HG03558 (cell line): ENCODE data around the gene ITPK1.

Source experiments
- ATAC-seq: cut with Tn5 transposase; IDR thresholded peaks from one replicate; pipeline ENCODE4 v1.9.1; 2021; ENCODE audit warnings: moderate number of reproducible peaks; ENCODE audit not compliant: unreplicated experiment; ENCODE audit errors: extremely low read depth

Gene ITPK1

DNA sequence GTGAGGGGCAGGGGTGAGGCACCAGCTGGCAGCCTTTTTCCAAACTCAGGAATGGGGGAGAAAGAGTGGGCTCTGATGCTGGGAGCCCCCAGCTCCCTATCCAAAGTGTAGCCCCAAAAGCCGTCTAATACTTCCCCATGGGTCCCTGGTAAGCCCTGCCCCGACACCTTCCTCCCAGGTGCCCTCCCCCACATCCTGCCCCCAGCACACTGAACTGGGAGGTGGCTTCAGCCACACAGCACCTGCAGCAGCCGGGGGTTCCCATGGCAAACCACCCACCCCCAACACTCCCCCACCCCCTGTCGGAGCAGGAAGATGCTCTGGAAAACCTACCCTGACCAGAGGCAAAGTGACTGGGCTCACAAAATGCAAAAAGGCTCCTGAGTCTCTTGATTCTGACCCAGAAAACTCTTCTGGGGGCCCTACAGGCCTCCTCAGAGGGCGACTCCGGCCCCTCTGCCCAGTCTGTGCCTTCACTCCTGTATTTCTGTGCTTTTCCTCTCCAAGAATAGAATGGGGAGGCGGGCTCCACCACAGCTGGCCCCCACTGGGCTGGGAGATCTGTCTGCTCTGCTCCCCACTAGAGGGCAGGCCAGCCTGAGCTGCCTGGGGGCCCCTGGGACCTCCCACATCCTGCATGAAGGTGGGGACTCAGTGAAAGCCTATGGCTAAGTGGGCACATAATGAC lies 81.6 kb downstream of the ITPK1 start:
- ATAC-seq: no peak

DNA sequence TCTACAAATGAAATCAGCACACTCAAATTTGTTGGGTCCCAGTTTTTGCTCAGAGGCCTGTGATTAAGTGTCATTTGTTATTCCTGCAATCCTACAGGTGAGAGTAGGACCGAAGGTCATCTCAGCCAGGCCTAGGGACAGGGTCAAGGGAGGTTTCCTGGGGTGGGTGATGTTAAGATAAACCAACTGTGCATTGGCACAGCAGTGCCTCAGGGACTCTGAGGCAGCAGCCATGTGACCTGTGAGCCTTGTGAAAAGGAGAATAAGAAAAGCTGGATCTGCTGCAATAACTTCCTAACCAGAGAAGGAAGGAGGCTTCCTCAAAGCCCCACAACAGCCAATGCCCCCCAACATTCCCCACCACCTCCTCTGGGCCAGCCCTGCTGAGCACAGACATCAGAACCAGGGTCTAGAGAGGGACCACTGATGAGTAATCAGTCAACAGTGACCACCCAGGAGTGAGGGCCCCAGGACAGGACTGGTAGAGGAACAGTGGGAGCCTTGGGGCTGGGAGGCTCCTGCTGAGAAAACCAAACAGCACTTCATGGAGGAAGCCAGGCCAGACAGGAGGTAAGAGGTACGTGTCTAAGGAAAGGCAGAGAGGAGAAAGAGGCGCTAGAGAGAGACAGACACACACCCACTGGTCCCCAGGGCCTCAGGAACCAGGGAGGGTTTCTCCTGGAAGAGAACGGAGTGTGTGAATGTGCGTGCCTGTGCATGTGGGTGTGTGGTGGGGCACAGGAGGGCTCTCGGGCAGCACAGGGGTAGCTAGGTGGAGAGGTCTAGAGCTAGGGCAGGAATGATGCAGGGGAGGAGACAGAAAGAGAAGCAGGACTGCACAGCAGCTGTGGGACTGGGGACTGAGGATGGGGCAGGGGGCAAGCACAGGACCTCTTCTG lies 82.4 kb downstream of the ITPK1 start:
- ATAC-seq: no peak

DNA sequence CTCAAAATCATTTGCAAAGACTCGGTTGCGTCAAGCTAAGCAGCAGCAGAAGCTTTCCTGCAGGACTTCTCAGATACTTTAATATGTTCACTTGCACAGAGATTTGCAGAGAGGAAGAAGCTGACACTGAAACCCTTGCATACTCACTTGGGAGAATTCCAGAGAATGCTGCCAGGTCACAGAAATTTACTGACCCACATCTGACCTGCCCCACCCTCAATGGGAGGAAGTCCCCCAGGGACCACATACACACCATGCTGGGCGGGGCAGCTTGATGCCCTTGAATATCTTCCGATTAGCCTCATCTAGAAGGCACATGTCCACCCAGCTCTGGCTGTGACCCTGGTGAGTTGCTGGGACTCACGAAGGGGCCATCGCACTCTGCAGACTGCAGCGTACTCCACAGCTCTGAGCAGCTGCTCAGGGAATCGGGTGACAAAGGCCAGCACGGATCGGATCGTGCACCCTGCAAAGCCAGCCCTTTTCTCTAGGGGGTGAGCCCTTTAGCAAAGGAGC lies 83.2 kb downstream of the ITPK1 start:
- no peak for ATAC-seq

DNA sequence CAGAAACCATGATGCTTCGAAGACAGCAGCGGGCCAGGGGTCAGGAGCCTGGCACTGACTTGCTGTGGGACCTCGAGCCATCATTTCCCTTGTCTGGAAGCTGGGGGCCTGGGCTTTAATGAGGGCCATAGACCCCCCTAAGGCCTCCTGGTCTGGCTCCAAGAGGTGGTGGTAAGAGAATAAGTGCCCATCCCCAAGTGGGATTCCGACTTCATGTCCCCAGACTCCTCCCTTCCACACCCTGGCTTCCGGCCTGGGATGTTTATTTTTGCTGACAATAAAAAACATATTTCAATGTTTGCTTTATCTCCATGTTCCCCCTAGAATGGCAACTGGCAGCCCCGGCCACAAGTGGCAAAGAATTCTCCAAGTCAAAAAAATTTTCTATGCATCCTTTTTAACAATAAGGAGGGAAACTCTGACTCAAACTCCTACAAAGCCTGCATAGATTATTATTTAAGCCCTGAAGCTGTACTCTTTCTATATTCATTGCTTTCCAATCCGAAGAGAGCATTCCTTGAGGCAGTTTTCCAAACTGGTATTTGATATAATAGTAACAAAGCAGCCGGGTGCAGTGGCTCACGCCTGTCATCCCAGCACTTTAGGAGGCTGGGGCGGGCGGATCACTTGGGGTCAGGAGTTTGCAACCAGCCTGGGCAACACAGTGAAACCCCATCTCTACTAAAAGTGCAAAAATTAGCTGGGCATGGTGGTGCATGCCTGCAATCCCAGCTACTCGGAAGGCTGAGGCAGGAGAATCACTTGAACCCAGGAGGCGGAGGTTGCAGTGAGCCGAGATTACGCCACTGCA lies 84.0 kb downstream of the ITPK1 start:
- ATAC-seq: no peak

DNA sequence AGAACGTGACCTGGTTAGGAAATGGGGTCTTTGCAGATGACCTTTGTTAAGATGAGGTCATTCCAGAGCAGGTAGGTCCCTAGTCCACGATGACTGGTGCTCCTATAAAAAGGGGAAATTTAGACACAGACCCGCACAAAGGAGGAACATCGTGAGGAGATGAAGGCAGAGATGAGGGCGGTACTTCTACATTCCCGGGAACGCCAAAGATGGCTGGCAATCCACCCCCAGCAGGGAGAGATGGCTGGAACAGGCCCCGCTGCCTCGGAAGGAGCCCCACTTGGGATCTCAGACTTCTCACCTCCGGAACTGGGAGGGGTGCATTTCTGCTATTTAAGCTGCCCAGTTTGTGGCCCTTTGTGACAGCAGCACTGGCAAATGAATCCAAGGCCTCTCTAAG lies 85.0 kb downstream of the ITPK1 start:
- no peak for ATAC-seq

DNA sequence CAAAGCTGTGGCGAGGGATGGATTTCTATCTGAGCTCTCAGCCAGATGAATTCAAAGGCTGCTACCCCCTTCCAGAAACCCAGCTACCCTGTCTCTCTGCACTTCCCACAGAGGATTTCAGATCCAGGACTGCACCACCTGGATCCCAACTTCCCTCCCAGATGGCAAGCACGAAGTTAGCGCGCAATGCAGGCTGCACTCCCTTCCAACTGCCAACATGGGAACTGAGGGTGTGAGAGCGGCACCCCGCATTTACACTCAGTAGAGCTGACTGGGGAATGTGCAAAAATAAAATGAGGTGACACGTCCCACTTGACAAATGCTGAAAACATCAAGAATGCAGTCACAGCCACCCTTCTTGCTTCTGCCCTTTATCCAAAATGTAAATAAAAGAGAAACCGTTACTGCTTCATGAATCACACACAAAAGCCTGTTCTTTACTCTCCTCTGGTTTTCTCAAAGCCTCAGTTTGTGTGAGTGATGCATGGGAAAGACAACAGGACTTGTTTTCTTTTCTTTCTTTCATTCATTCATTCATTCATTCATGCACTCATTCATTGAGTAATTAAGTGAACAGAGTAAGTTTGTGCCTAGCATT lies 85.7 kb downstream of the ITPK1 start:
- ATAC-seq: no peak

DNA sequence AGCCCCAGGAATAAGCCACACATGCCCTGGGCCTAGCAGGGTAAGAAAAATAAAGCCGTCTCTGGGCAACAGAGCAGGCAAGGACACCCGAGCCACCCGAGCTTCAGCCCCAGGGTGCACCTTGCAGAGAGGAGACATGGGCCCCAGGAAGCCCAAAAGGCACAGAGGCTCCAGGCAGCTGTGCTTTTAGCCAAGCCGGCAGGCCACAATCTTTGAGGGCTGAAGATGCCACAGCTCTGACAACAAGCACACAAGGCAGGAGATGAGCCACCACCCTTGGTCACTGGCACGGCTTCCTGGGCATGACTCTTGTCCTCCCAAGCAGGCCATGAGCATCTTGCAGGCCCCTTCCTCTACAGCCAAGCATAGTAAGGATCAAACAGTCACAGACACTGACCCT lies 86.3 kb downstream of the ITPK1 start:
- ATAC-seq: no peak

DNA sequence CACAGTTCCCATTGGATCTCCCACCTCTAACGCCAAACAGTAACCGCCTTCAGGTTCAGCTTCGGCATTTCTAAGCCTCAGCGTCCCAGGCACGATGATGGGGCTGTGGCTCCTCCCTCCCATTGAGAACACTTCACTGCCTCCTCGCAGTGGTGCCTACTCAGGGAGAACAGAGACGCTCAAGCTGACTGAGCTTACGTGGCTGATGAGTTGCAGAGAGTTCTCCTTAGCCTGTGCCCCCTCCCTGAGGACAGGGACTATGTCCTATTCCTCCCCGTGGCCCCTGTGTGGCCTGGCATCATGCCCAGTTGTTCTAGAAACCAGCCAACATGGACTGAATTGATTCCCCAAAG lies 87.0 kb downstream of the ITPK1 start:
- ATAC-seq: no peak

DNA sequence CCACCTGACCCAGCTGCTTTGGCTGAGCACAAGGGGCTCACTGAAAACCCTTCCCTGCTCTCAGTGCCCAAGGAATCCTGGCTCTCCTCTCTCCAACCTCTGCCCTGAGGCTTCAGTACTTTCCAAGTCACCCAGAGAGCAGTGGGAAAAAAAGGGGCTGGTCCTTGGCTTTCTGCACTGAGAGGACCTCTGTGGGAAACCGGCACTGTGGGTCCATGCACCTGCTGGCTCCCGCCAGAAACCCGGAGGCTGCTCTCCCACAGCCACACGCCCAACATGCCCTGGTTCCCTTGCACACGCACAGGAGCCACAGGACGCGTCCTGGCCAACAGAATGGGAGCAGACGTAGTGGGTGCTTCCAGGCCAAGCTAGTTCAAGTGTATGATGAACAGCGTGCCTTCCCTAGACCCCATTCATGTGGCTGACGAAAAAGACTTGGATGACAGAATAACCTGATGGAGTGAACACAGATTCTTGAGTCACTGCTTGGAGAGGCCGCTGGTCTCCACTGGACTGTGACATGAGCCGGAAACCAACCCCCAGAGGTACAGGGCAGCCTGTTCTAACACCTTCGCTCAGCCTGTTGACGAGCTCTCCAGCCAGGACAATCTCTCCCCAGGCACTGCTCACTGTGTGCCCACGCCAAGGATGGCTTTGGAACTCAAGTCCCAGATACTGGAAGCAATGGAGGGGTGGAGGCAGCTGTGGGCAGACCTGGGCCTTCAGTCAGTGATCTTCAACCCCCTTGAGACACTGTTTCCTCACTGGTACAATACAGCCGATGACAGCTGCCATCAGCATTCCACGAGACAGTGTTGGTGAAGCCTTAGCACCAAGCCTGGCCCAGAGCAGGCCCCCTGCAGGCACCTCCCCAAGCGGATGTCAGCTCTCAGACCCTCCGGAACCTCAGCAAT lies 87.7 kb downstream of the ITPK1 start:
- ATAC-seq: no peak

DNA sequence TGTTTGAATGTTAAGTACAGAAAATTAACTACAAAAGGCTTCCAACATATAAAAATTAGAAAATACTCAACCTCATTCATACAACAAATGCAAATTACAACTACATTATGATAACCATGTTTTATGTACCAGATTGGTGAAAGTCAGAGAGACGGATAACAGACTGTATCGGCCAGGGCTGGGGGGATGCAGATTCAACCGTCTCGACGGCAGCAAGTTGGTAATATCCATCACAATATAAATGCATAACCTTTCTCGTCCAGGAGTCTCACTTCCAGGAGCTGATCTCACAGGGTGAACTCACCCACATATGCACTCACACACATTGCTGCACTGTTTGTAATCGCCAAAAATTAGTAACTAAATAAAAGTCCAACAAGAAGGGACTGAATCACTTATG lies 89.4 kb downstream of the ITPK1 start:
- no peak for ATAC-seq

DNA sequence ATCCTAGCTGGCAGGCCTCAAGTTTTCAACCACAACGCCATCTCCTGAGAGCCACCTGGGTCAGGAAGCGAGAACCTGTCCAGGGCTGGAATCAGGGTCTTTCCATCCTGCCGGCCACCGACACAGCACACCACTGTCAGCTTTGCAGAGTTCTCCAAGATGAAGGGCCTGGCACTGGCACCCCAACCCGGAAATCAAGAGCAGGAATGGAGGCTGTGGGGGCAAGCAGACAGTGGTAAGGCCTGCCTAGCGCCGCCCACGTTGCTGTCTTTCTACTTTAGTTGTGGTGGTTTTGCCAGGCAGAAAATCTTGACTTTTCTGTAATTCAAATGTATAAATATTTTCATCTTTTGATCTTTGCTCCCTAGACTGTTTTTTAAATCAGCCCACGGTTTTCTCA lies 90.7 kb downstream of the ITPK1 start:
- ATAC-seq: no peak

DNA sequence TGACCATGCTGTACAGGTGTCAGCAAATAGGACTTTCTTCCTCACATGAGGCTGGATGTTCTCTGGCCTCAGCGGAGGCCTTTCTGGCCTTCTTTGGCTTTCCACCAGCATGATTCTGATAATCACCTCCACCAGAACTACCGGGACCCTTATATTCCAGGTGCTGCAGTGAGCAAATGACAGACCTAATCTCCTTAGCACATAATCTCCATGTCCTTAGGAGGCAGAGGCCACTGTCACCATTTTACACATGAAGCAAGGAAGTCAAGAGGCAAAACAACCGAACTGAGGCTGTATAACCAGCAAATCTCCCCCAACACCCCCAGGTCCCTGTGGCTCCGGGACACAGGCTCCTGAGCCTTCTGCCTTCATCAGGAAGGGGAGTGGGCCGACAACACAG lies 91.2 kb downstream of the ITPK1 start:
- no peak for ATAC-seq

DNA sequence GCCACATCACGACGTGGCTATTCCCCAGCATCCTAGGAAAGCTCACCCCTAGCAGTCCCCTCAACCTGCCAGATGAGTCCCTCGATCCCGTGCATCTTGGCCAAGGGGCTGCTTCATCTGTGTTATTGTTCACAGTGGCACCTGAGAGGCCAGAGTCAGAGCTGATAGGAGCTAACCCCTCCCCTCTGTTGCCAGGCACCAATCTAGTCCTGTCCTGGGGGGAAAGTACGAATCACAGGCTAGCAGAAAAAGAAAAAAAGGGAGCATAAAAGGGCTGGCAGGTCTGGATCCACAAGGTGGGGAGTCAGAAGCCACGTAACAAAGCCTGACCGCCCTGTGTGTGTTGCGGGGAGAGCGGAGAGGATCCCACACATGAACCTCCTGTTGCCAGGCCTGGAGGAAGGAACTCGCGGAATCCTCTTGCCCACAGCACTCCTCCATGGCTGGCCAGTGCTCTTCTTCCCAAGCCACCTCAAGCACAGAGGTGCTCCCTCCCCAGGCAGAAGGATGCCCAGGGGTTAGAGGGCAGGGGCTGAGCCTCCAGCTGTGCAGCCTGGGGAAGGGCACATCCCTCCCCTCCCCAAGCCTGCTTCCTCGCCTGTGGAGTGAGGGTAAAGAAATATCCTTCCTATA lies 91.8 kb downstream of the ITPK1 start:
- no peak for ATAC-seq

DNA sequence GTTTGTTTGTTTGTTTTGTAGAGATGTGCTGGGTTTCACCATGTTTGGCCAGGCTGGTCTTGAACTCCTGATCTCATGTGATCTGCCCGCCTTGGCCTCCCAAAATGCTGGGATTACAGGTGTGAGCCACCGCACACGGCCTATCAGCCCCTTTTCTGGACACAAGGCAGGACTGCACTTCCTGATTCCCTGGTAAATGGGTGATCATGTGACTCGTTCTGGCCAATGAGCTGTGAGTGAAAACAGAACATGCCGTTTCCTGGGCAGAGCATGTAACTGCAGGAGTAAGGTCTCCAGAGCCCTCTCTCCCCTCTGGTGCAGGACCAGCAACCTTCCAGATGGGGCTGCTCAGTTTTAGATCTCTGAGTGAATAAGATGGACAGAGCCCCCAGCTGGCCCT lies 92.7 kb downstream of the ITPK1 start:
- ATAC-seq: no peak

DNA sequence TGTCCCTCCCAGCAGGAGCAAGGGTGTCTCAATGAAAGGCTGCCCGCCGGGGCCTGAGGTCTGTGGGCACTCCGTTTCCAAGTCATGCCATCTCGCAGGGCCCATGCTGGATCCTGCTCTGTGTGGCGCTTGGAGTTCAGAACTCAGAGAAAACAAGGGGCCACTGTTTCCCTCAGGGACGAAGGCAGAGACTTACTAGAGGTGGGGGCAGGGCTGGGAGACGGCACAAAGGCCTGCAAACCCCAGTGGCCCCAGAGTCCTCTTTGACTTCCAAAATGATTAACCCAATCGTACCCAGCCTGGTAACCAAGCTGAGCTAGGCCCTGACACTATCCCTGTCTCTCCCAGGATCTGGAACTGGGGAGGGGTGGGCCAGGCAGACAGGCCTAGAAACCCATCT lies 95.8 kb downstream of the ITPK1 start:
- no peak for ATAC-seq

DNA sequence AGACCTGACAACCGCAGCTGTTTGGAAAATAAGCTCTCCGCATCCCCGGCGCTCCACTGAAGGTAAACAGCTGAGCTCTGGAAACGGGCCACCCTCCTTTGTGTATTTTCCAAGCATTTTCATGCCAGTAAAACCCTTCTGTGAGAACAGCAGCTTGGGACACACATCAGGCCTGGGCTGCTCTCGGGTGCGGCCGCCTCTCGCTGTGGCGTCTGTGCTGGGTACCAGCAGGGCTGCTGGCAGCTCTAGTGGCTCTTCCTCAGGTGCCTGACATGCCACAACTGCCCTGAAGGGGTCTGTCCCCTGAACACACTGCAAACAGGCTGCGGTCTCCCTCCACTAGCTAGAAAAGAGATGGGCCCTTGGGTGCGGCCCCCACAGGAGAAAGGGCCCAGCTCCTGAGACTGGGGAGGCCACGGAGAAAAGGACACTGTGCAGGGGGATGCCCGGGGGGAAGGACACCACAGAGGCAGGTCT lies 96.3 kb downstream of the ITPK1 start:
- no peak for ATAC-seq

DNA sequence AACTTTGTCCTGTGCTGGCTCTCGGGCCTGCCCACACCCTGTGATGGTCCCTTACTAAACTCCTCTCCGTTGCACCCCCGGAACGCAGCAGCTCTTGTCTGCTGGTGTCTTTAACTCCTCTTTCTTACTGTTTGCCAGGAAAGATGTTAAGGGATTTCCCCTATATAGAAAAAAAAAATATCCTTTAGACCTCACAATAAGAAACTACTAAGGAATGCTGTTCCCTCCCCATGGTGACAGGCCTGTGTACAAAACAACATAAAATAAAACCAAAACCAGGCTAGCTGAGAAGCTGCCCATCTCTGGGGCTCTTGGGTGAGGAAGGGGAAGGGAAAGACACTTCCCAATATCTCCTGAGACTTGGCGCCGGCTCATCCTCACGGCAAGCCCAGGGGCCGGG lies 97.4 kb downstream of the ITPK1 start:
- no peak for ATAC-seq

DNA sequence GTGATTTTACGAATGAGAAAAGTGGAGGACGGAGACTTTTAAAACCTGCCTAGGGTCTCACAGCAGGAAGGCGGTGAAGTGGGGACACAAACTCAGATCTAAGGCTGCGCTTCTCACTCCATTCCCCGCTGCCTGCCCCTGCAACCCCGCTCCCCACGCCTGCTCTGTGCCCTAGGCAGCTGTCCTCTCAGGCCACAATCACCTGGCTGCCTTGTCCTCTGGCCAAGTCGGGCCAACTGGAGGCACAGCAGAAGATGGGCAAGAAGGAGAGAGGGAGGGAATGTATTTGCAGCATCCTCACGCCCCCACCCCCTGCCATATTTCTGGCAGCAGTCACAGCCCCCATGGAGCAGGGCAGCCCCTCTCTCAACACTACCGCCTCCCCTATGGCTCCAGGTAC lies 97.8 kb downstream of the ITPK1 start:
- no peak for ATAC-seq

DNA sequence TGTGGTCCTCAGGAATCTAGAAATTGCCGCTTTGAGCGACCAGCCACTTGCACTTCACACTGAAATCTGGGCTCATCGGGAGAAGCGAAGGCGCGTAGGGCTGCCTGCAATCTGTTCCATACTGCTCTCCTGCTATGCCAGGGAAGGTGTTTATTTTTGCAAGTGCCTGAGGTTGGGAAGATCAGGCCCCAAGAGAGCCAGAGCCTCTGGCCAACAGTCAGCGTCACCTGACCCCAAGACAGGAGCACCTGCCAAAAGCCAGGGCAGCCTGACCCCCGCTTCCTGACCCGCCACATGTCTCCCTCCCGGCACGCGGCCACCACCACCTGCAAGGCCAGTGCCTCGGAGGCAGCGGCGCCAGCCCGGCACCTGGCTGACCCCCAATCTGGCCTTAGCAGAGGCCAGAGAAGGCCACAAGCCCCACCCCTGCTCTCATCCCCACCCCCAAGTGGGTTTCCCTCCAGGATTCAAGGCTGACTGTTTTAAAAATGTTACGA lies 98.4 kb downstream of the ITPK1 start:
- ATAC-seq: no peak
